Renal cortex interstitium (tissue), 11 donors: ENCODE results near the gene ASF1A. TPM values are rescaled to one million over a fixed set of nuclear protein-coding genes. Genes with fewer than 3 reads are reported as not detected.

Source experiments
- DNase-seq, 11 donors: peaks; one replicate each; pipeline ENCODE4 v3.0.0-alpha.2; 2013; ENCODE audit warnings: low read depth in 9 of 11, low spot score in 4 of 11; ENCODE audit errors: extremely low read depth in 1 of 11
- polyA plus RNA-seq, 3 donors: library from polyadenylated mRNA; unstranded; fragments of 120-200 nt; gene quantifications; one replicate each; pipeline ENCODE4 v1.2.1, GENCODE V29; 2013; ENCODE audit not compliant: insufficient read length in 3 of 3

ASF1A gene
- polyA plus RNA-seq, 3 donors = 32.5 to 43.2 (median 34.9) TPM

DNA sequence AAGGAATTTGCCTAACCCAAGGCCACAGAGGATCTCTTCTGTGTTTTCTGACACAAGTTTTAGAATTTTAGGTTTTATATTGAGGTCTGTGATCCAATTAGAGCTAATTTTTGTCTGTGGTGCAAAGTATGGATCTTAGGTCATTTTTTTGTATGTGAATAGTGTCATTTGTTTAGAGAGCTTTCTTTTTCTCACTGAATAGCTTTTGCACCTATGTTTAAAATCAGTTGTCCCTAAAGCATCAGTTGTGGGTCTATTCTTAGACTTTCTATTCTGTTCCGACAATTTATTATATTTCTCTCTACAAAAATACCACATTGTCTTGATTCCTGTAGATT is 41.3 kb downstream of the ASF1A start:
- DNase-seq = no peak

DNA sequence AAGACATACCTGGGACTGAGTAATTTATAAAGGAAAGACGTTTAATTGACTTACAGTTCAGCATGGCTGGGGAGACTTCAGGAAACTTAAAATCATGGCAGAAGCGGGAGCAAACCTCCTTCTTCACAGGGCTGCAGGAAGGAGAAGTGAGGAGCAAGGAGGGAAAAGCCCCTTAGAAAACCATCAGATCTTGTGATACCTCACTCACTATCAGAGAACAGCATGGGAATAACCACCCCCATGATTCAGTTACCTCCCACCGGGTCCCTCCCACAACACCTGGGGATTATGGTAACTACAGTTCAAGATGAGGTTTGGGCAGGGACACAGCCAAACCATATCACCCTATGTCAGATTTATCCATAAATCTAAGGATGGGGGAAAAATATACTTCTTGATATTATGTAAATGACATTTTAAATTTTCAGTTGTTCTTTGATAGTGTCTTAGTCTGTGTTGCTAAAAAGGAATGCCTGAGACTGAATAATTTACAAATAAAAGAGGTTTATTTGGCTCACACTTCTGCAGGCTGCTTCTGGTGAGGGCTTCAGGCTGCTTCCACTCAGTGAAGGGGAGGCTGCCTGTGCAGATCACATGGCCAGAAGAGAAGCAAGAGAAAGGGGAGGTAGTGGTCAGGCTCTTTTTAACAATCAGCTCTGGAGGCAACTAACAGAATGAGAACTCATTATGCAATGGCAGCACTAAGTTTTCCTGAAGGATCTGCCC is 42.2 kb downstream of the ASF1A start:
- DNase-seq = no peak

DNA sequence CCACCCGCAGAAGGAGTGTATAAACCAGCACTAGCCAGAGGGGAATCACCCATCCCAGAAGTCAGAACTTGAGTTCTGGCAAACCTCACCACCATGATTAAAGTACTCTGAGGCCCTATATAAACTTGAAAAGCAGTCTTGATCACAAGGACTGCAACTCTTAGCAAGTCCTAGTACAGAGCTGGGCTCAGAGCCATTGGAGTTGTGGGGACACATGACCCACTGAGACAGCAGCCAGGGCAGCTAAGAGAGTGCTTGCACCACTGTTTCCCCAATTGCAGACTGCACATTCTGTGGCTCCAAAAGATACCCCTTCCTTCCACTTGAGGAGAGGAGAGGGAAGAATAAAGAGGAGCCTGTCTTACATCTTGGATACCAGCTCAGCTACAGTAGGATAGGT is 45.7 kb downstream of the ASF1A start:
- DNase-seq = no peak

DNA sequence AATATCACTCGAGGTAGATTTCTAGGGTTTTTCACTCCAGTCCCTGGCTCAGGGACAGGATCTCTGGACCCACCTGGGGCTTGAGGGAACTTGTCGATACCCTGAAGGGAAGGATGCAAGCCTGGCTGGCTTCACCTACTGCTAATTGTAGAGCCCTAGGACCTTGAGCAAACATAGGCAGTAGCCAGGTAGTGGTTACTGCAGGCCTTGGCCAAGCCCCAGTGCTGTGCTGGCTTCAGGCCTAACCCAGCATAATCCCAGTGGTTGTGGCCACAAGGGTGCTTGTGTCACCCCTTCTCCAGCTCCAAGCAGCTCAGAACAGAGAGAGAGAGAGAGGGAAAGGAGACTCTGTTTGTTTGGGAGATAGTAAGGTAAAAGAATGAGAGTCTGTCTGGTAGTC is 46.8 kb downstream of the ASF1A start:
- DNase-seq = no peak

DNA sequence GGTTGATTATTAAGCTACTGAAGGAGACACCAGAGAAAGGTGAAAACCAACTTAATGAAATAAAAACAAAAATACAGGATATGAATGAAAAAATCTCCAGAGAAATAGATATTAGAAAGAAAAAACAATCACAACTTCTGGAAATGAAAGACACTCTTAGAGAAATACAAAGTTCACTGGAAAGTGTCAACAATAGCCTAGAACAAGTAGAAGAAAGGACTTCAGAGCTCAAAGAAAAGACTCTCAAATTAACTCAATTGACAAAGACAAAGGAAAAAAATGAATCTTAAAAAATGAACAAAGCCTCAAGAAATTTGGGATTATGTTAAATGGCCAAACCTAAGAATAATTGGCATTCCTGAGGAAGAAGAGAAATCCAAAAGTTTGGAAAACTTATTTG is 51.3 kb downstream of the ASF1A start:
- DNase-seq = no peak

DNA sequence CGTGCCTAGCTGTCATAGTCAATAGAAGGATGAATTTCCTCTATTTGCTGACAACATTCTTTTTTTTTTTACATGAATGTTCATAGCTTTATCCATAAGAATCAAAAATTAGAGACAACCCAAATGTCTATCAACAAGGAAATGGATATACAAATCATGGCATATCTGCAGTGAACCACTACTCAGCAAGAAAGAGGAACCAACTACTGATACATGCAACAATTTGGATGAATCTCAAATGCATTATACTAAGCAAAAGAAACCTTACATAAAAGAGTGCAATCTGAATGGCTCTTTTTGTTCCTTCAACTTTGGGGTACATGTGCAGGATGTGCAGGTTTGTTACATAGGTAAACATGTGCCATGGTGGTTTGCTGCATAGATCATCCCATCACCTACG is 58.7 kb downstream of the ASF1A start:
- no peak for DNase-seq

DNA sequence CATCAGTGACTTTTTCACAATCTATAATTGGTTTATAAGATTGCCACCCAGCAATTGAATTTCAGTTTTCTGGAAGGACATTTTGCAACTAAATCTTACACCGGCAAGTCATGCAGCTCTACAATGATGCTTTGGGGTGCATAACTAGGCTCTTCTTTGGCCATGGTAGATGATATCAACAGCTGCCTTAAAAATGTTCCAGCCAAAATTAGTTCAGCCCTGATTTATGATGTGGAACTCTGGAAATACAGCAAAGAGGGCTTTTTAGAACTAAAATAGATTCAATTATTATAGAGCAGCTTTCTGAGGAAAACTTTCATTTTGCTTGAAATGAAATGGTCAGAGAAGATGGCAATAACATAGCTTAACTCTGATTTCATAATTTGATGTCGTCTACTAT is 59.4 kb downstream of the ASF1A start:
- no peak for DNase-seq

Other genes with a start within 250 kb of the ASF1A start
- gene CEP85L, start 242.6 kb upstream of the ASF1A start, polyA plus RNA-seq = 1 to 10 TPM; 6.4 to 7.8 (median 6.6) TPM
- 10 to 100 TPM; 21.5 to 27.1 (median 26.0) TPM for gene MCM9, start 41.0 kb downstream of the ASF1A start, polyA plus RNA-seq
- gene FAM184A, start 184.5 kb downstream of the ASF1A start, polyA plus RNA-seq = 10 to 100 TPM in 2 of 3 donors, 1 to 10 TPM in 1; 8.4 to 12.3 (median 11.4) TPM